ENCODE results near the gene GRB10. TPM values are rescaled to one million over a fixed set of nuclear protein-coding genes. Genes with fewer than 3 reads are reported as not detected.

The GRB10 gene
- total RNA-seq, 2 experiments from 2014 or later = 8.4 to 9.9 TPM

DNA sequence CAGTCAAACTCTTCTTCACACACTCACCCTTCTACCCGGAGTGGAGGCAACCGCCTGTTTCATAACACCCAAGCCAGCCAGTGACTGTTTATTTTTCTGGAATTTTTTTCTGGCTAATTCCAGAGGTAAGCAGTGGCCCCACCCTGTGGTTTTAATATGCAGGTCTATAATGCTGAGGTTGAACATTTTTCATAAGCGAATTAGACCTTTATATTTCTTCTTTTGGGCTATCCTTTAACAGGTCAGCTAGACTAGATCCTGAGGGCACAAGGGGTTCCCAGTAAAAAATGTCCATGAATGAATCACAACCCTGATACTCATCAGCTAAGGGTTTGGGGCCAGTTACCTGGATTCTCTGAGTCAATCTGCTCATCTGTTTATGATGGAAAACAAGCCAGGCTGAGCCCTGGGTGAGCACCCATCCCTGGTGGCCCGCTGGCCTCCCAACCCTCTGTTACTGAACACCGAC lies 76.2 kb downstream of the GRB10 start:
- POLR2A ChIA-PET = no interaction called here
- no peaks in the 10 kb centered on the region for H3K27me3 Mint-ChIP-seq
- DNase-seq = no peak
- no peaks in the 10 kb centered on the region for H3K9me3 Mint-ChIP-seq
- H3K27ac Mint-ChIP-seq = no peak overlapping the region
- intact Hi-C loops (cut with micrococcal nuclease) = no loop called here
- no peak overlapping the region for H3K4me3 Mint-ChIP-seq
- CTCF ChIA-PET = no interaction called here
- no peaks in the 10 kb centered on the region for H3K36me3 Mint-ChIP-seq
- no peaks in the 10 kb centered on the region for H3K4me1 Mint-ChIP-seq (ENCODE audit: low read depth)

DNA sequence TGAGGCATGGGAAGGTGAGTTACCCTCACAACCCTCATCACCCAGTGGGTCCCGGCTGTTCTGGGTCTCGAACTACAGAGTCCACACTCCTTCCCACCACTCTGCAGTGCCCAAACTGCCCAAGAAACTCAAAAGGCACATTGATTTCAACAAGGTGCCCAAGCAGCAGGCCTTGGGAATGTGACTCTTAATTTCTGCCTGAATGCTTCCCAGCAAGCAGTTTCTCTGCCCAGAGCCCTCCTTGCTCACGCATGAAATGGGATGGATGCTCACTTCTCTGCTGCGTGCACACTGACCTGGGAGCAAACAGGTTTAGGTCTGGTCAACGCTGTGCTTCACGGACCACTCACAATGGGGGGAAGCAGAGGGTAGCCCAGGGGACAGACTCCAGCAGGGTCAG lies 77.9 kb downstream of the GRB10 start:
- POLR2A ChIA-PET = no interaction called here
- CTCF ChIA-PET = no interaction called here
- DNase-seq = no peak
- Mint-ChIP-seq H3K27ac (no peak overlapping the region), H3K36me3 (no peaks in the 10 kb centered on the region), H3K4me3 (no peak overlapping the region), H3K27me3 (no peaks in the 10 kb centered on the region), H3K4me1 (ENCODE audit: low read depth) (peaks cover 8% of the 10 kb centered on the region), H3K9me3 (no peaks in the 10 kb centered on the region)
- intact Hi-C loops (cut with micrococcal nuclease) = no loop called here

DNA sequence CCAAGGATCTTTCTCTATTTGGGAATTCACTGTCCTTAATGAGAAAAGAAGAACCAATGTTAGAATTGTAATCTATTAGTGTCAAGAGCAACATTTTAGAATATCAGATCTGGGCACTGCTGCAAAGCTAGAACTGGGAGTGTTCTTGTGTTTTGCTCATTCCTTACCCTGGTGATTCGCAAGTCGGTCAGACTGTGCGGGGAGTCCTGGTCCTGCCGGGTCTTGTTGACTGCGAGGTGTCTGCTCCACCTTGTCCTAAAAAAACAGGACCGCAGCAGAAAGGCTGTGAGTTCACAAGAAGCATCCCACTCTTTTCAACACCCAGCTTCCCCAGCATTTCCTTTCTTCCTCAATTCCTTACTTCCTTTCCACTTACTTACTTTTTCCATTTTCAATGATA lies 79.0 kb downstream of the GRB10 start:
- Mint-ChIP-seq H3K4me1 (ENCODE audit: low read depth) (peaks cover 8% of the 10 kb centered on the region), H3K9me3 (no peaks in the 10 kb centered on the region), H3K27me3 (no peaks in the 10 kb centered on the region), H3K4me3 (no peak overlapping the region), H3K27ac (no peak overlapping the region), H3K36me3 (no peaks in the 10 kb centered on the region)
- POLR2A ChIA-PET = no interaction called here
- intact Hi-C loops (cut with micrococcal nuclease) = no loop called here
- CTCF ChIA-PET = interaction anchor here (0.7 kb wide), 1 partner anchor 9 kb away, joined by 3 read pairs; no protein-coding TSS in a partner anchor
- DNase-seq = no peak

DNA sequence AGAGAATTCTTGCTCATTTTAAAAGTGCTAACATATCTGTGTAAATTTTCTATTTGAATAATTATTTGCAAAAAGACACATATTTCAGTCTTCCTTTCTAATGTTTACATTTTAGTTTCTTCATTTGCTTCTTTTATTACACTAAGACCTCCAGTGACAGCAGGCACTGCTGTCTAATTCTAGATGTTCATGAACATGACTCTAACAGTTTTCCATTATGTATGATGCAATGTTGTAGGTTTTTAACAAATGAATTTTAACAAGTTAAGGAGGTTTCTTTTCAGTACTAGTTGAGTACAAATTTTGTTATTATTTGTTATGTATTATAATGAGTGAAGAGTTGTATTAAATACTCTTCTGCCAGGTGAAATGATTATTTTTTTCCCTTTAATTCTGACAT lies 83.6 kb downstream of the GRB10 start:
- H3K27me3 Mint-ChIP-seq = no peaks in the 10 kb centered on the region
- H3K36me3 Mint-ChIP-seq = no peaks in the 10 kb centered on the region
- CTCF ChIA-PET = interaction anchor here (1.6 to 2.7 kb wide), 2 partner anchors 442 to 462 kb away, joined by 5 to 17 read pairs; no protein-coding TSS in a partner anchor
- no peak overlapping the region for H3K27ac Mint-ChIP-seq
- H3K4me3 Mint-ChIP-seq = no peak overlapping the region
- no peak for DNase-seq
- H3K4me1 Mint-ChIP-seq (ENCODE audit: low read depth) = peaks cover 11% of the 10 kb centered on the region
- H3K9me3 Mint-ChIP-seq = no peaks in the 10 kb centered on the region
- POLR2A ChIA-PET = no interaction called here
- intact Hi-C loops (cut with micrococcal nuclease) = loop anchor here (2.0 to 5.0 kb wide), 2 partner anchors 42 to 463 kb away; no protein-coding TSS in a partner anchor

DNA sequence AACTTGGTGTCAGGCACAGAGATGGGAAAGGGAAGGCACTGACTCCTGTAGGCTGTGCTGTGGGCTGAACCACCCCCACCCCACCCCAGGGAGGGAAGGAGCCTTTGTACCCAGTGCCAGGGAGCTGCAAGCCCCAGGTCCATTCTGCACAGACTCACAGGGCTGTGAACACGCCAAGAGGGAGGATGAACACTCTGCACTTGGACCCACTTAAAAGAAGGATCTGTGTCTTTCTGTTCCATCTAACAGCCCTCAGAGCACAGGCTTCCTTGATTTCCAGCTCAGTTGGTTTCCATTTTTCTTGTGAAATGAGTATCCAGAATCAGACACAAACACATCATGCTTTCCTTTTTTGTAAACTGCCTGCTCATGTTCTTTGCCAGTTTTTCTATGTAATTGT lies 84.9 kb downstream of the GRB10 start:
- intact Hi-C loops (cut with micrococcal nuclease) = loop anchor here (1.0 to 5.0 kb wide), 3 partner anchors 43 to 465 kb away; no protein-coding TSS in a partner anchor
- Mint-ChIP-seq H3K36me3 (no peaks in the 10 kb centered on the region), H3K27me3 (no peaks in the 10 kb centered on the region), H3K9me3 (no peaks in the 10 kb centered on the region), H3K27ac (no peak overlapping the region), H3K4me1 (ENCODE audit: low read depth) (peaks cover 11% of the 10 kb centered on the region), H3K4me3 (no peak overlapping the region)
- CTCF ChIA-PET = interaction anchor here (0.7 to 2.7 kb wide), 6 partner anchors 12 to 463 kb away, joined by 3 to 17 read pairs (median 3); no protein-coding TSS in a partner anchor
- DNase-seq = no peak
- POLR2A ChIA-PET = no interaction called here

DNA sequence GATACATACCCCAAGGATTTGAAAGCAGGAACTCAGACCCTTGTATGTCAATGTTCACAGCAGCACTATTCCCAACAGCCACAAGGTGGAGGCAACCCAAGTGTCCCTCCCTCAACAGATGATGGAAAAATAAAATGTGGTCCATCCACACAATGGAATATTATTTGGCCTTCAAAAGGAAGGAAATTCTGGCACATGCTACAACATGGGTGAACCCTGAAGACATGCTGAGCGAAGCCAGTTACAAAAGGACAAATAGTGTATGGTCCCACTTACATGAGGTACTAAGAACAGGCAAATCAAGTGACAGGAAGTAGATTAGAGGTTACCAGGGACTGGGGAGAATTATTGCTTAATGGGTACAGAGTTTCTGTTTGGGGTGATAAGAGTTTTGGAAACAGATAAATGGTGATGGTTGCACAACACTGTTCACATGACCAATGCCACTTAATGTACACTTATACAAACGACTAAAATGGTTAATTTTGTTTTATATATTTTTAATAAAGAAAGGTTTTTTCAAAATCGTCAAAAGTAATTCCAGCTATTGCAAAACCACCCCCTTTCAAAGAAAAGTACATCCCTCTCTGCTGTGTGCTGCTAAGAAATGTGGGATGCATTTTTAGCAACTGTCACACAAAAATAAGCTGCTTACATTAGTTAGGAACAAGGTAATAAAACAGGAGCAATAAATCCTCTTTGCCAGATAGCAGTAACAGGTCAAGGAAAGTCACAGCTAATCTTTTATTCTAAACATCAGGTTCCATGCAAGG lies 85.7 kb downstream of the GRB10 start:
- H3K36me3 Mint-ChIP-seq = no peaks in the 10 kb centered on the region
- intact Hi-C loops (cut with micrococcal nuclease) = loop anchor here (1.0 to 5.0 kb wide), 2 partner anchors 444 to 465 kb away; no protein-coding TSS in a partner anchor
- ChIA-PET POLR2A (no interaction called here), CTCF (interaction anchor here (0.7 to 2.7 kb wide), 4 partner anchors 11 to 464 kb away, joined by 3 to 17 read pairs (median 3); no protein-coding TSS in a partner anchor)
- H3K4me1 Mint-ChIP-seq (ENCODE audit: low read depth) = peaks cover 11% of the 10 kb centered on the region
- H3K9me3 Mint-ChIP-seq = no peaks in the 10 kb centered on the region
- H3K27me3 Mint-ChIP-seq = no peaks in the 10 kb centered on the region
- DNase-seq = no peak
- H3K4me3 Mint-ChIP-seq = no peak overlapping the region
- no peak overlapping the region for H3K27ac Mint-ChIP-seq

DNA sequence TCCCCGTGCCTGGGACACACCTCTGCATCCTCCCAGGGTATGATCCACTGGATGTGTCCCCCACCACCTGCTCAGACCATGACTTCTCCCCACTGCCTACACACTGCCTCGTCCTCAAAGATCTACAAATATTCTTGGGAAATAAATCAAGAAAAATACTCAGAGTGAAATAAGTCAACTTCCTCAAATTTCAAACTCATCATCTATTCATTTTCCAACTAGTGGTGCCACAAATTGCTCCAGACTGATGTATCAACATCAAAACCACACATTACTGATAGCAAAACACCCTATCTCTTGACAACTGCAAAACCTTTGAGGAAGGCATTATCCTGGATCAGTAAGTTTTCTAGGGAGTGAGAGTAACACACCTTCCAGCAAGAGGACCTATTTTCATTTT lies 87.7 kb downstream of the GRB10 start:
- no peak for DNase-seq
- intact Hi-C loops (cut with micrococcal nuclease) = loop anchor here (5.0 kb wide), 1 partner anchor 467 kb away; no protein-coding TSS in a partner anchor
- Mint-ChIP-seq H3K4me3 (no peak overlapping the region), H3K27me3 (no peaks in the 10 kb centered on the region), H3K36me3 (no peaks in the 10 kb centered on the region), H3K27ac (no peak overlapping the region), H3K9me3 (no peaks in the 10 kb centered on the region), H3K4me1 (ENCODE audit: low read depth) (peaks cover 3% of the 10 kb centered on the region)
- CTCF ChIA-PET = no interaction called here
- POLR2A ChIA-PET = no interaction called here

DNA sequence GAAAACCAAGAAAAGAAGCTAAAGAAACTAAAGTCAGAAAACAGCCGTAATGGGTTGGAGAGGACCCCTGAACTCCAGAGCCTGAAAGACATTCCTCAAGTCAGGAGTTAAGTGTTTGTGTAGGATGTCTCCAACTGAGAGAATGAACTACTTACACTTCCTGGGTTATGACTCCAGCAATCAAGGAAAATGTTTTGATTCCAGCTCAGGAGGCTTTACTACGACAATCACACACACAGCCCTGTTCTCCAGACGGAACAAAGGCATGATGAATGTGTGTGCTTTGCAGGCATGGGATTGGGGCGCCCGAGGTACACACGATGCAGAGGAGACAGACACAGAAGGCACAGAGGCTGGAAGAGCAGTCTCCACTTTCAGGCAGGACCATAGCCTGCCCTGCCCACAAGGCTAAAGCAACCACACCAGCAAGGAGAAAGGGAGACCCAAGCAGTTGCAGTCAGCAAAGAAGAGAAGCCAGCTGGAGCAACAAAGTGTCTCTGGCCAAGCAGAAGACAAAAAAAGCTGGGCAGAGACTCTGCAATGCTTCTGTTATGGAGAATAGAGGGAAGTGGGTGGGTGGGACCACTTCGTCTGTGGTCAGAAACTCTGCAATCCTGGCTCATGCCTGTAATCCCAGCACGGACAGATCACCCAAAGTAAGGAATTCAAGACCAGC lies 89.1 kb downstream of the GRB10 start:
- intact Hi-C loops (cut with micrococcal nuclease) = no loop called here
- Mint-ChIP-seq H3K27ac (no peak overlapping the region), H3K4me1 (ENCODE audit: low read depth) (peaks cover 3% of the 10 kb centered on the region), H3K27me3 (no peaks in the 10 kb centered on the region), H3K9me3 (no peaks in the 10 kb centered on the region), H3K4me3 (no peak overlapping the region), H3K36me3 (no peaks in the 10 kb centered on the region)
- ChIA-PET POLR2A (no interaction called here), CTCF (no interaction called here)
- DNase-seq = no peak

DNA sequence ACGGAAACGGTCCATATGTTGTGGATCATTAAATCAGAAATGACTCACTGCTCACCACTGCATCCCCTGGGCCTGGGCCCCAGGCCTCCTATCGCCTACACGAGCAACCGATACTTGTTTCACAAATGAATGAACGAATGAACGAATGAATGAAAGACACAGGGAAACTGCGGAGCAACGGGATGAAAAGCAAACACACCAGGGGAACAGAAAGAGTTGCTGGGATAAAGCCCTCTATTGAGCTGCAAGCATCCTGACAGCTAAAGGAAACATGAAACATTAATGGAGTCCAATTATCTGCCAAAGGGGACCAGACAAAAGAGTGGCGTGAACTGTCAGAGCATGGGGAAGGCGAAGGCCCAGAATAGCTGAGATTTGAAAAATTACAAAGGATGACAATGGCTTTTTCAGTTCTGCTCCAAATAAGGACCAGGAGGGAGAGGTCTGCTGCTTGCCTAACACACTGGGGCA lies 92.1 kb downstream of the GRB10 start:
- Mint-ChIP-seq H3K27me3 (no peaks in the 10 kb centered on the region), H3K27ac (no peak overlapping the region), H3K9me3 (no peaks in the 10 kb centered on the region), H3K36me3 (no peaks in the 10 kb centered on the region), H3K4me3 (no peak overlapping the region), H3K4me1 (ENCODE audit: low read depth) (no peaks in the 10 kb centered on the region)
- DNase-seq = no peak
- ChIA-PET POLR2A (no interaction called here), CTCF (no interaction called here)
- intact Hi-C loops (cut with micrococcal nuclease) = no loop called here

DNA sequence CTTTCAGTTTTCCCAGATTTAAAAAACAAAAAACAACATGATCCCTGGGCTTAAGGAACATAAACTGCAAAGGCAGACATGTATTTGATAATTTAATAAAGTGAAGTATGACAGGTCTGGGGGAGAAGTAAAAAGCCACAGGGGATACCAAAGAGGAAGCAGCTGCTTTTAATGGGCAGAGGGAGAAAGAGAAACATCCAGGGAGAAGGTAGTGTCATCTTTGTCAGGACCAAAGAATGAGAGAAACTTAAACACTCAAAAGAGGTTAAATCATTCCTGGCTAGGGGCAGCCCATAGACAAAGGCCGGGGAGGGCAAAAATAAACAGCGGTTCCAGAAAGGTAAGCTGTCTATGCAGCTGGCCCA lies 94.5 kb downstream of the GRB10 start:
- H3K36me3 Mint-ChIP-seq = no peaks in the 10 kb centered on the region
- H3K27me3 Mint-ChIP-seq = no peaks in the 10 kb centered on the region
- CTCF ChIA-PET = no interaction called here
- no peak overlapping the region for H3K4me3 Mint-ChIP-seq
- intact Hi-C loops (cut with micrococcal nuclease) = no loop called here
- POLR2A ChIA-PET = no interaction called here
- no peak overlapping the region for H3K27ac Mint-ChIP-seq
- no peak for DNase-seq
- no peaks in the 10 kb centered on the region for H3K9me3 Mint-ChIP-seq
- H3K4me1 Mint-ChIP-seq (ENCODE audit: low read depth) = no peaks in the 10 kb centered on the region

DNA sequence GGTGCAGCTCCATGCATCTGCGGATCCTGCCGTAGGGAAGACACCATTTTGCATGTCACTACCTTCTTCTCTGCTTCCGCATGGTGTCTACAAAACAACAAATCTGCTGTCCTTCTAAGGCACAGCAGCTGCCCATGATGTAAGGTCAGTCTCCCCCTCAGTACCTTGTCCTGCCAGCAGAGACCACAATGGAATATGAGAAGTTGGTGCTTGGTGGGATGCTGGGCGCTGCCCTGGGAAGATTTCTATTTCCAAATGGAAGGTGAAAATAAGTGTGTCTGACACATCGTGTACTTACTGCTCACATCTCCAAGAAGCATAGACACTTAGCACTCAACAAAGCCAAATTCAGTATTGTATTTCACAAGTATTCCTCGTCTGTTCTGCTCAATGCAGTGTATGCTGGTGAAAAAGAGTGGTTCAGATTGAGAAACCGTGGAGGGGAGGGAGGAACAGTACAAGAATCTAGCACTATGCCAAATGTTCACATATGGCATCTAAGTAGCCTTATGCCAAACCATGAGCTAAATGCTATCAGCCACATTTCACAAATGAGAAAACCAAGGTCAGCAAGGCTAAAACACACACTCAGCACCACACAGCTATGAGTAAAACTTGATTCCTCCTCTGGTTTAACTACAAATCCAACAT lies 95.0 kb downstream of the GRB10 start:
- CTCF ChIA-PET = no interaction called here
- no peaks in the 10 kb centered on the region for H3K36me3 Mint-ChIP-seq
- H3K4me3 Mint-ChIP-seq = no peak overlapping the region
- no peak overlapping the region for H3K27ac Mint-ChIP-seq
- no peaks in the 10 kb centered on the region for H3K9me3 Mint-ChIP-seq
- H3K4me1 Mint-ChIP-seq (ENCODE audit: low read depth) = no peaks in the 10 kb centered on the region
- no peak for DNase-seq
- H3K27me3 Mint-ChIP-seq = no peaks in the 10 kb centered on the region
- POLR2A ChIA-PET = no interaction called here
- intact Hi-C loops (cut with micrococcal nuclease) = no loop called here

DNA sequence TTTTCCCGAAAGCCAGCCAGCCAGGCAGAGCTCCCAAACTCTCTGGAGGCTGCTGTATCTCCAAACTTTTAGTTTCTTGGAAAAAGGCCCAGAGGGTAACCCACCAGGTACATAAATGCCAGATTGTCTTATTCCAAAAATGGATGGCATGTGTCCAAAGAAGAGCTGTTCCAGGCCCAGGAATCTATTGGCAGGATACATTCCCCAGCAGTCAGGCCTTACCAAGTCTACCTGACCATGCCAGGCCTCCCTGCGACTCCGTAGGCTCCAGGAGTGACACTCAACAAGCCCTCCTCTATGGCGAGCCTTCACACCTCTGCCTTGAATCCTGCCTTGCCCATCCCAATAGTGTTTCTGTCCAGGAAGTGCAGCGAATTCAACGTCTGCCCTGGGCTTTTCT lies 95.6 kb downstream of the GRB10 start:
- Mint-ChIP-seq H3K9me3 (no peaks in the 10 kb centered on the region), H3K4me1 (ENCODE audit: low read depth) (no peaks in the 10 kb centered on the region), H3K27me3 (no peaks in the 10 kb centered on the region), H3K36me3 (no peaks in the 10 kb centered on the region), H3K27ac (no peak overlapping the region), H3K4me3 (no peak overlapping the region)
- intact Hi-C loops (cut with micrococcal nuclease) = no loop called here
- ChIA-PET POLR2A (no interaction called here), CTCF (interaction anchor here (0.6 kb wide), 1 partner anchor 389 kb away, joined by 3 read pairs; no protein-coding TSS in a partner anchor)
- DNase-seq = no peak
